SK-N-SH treated with all-trans-retinoic acid at 6 μM for 48 hours (cell line): ENCODE measurements around the gene MFRP.

Source experiments
- ARNTL ChIP-seq: fragments of 450-650 bp; formaldehyde crosslinking; IDR thresholded peaks from 2 replicates; pipeline ENCODE4 v1.5.0; 2020; ENCODE audit warnings: low read depth, mild to moderate bottlenecking, moderate library complexity, borderline replicate concordance
- BACH2 ChIP-seq: fragments of 250-450 bp; sonication (Bioruptor Pico); IDR thresholded peaks from 2 replicates; pipeline ENCODE4 v1.9.0; 2021; ENCODE audit warnings: mild to moderate bottlenecking, borderline replicate concordance
- GLIS3 ChIP-seq: fragments of 250-450 bp; sonication (Bioruptor Pico); IDR thresholded peaks from 2 replicates; pipeline ENCODE4 v1.5.0; 2020; ENCODE audit warnings: mild to moderate bottlenecking, moderate library complexity
- OSR1 ChIP-seq: fragments of 250-450 bp; sonication (Bioruptor Pico); IDR thresholded peaks from 2 replicates; pipeline ENCODE4 v1.8.0; 2022; ENCODE audit warnings: moderate library complexity, mild to moderate bottlenecking, inconsistent platforms
- SNAI2 ChIP-seq: fragments of 250-450 bp; sonication (Bioruptor Pico); IDR thresholded peaks from 2 replicates; pipeline ENCODE4 v1.5.0; 2020; ENCODE audit warnings: mild to moderate bottlenecking, moderate library complexity
- TCF4 ChIP-seq: fragments of 250-450 bp; sonication (Bioruptor Pico); IDR thresholded peaks from 2 replicates; pipeline ENCODE4 v1.8.0; 2021; ENCODE audit warnings: mild to moderate bottlenecking, moderate library complexity, borderline replicate concordance
- ZFP3 ChIP-seq: fragments of 250-450 bp; sonication (Bioruptor Pico); IDR thresholded peaks from 2 replicates; pipeline ENCODE4 v1.5.0; 2020; ENCODE audit warnings: mild to moderate bottlenecking, moderate library complexity
- ZNF565 ChIP-seq: fragments of 450-650 bp; formaldehyde crosslinking; conservative IDR thresholded peaks from 2 replicates; pipeline ENCODE4 v1.5.0; 2020; ENCODE audit warnings: low read depth, mild to moderate bottlenecking, moderate library complexity
- TF ChIP-seq, protein P1 (sequence below): fragments of 250-450 bp; sonication (Bioruptor Pico); IDR thresholded peaks from 2 replicates; pipeline ENCODE4 v1.5.1; 2020; ENCODE audit warnings: low read depth, mild to moderate bottlenecking, moderate library complexity
- TF ChIP-seq, protein P2 (sequence below): fragments of 250-450 bp; sonication (Bioruptor Pico); IDR thresholded peaks from 2 replicates; pipeline ENCODE4 v1.5.0; 2020; ENCODE audit warnings: mild to moderate bottlenecking, moderate library complexity
- TF ChIP-seq, protein P3 (sequence below): fragments of 250-450 bp; sonication (Bioruptor Pico); IDR thresholded peaks from 2 replicates; pipeline ENCODE4 v1.8.0; 2020; ENCODE audit warnings: mild to moderate bottlenecking, moderate library complexity, borderline replicate concordance

DNA sequence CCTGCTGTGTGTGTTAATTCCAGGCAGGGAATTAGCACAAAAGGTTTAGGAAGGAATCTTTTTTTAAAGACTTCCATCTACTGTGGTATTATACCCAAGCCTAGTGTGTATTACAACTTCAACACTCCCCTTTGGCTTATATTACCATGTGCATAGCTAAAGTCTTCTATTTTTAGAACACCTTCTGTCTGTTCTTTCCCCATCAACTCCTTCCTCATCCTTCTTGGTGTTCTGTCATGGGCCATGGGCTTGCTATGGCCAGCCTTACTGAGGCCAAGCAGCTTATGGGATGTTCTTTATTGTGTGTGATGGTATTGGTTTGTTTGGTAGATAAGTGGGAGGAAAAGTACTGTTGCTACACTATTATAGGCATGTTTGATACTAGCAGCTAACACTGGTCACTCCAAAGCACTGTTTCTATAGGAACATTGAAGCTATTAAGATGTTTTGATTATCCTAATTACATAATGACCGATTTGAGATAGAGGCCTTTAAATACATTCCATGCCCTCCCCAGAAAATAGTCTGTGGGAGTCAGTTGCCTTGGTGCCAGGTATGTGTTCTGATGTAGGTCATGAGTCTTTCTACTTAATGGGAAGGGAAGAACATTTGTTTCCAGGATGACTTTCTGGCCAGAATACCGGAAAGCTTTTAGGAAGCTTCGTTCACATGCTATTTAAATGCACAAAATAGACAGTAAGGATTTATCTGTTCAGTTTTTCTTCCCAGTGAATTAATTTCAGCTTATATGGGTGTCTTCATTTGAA, 46.1 kb downstream of the MFRP start:
- TF ChIP-seq BACH2 (no peak), ZNF565 (CRISPR knock-in tag) (no peak), ZFP3 (CRISPR knock-in tag) (no peak), ARNTL (no peak), OSR1 (CRISPR knock-in tag) (no peak), TCF4 (no peak), GLIS3 (CRISPR knock-in tag) (no peak), SNAI2 (no peak)
- TF ChIP-seq, protein P1, sequence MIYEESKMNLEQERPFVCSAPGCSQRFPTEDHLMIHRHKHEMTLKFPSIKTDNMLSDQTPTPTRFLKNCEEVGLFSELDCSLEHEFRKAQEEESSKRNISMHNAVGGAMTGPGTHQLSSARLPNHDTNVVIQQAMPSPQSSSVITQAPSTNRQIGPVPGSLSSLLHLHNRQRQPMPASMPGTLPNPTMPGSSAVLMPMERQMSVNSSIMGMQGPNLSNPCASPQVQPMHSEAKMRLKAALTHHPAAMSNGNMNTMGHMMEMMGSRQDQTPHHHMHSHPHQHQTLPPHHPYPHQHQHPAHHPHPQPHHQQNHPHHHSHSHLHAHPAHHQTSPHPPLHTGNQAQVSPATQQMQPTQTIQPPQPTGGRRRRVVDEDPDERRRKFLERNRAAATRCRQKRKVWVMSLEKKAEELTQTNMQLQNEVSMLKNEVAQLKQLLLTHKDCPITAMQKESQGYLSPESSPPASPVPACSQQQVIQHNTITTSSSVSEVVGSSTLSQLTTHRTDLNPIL = no peak
- TF ChIP-seq, protein P2, sequence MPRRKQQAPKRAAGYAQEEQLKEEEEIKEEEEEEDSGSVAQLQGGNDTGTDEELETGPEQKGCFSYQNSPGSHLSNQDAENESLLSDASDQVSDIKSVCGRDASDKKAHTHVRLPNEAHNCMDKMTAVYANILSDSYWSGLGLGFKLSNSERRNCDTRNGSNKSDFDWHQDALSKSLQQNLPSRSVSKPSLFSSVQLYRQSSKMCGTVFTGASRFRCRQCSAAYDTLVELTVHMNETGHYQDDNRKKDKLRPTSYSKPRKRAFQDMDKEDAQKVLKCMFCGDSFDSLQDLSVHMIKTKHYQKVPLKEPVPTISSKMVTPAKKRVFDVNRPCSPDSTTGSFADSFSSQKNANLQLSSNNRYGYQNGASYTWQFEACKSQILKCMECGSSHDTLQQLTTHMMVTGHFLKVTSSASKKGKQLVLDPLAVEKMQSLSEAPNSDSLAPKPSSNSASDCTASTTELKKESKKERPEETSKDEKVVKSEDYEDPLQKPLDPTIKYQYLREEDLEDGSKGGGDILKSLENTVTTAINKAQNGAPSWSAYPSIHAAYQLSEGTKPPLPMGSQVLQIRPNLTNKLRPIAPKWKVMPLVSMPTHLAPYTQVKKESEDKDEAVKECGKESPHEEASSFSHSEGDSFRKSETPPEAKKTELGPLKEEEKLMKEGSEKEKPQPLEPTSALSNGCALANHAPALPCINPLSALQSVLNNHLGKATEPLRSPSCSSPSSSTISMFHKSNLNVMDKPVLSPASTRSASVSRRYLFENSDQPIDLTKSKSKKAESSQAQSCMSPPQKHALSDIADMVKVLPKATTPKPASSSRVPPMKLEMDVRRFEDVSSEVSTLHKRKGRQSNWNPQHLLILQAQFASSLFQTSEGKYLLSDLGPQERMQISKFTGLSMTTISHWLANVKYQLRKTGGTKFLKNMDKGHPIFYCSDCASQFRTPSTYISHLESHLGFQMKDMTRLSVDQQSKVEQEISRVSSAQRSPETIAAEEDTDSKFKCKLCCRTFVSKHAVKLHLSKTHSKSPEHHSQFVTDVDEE (CRISPR knock-in tag) = no peak
- TF ChIP-seq, protein P3, sequence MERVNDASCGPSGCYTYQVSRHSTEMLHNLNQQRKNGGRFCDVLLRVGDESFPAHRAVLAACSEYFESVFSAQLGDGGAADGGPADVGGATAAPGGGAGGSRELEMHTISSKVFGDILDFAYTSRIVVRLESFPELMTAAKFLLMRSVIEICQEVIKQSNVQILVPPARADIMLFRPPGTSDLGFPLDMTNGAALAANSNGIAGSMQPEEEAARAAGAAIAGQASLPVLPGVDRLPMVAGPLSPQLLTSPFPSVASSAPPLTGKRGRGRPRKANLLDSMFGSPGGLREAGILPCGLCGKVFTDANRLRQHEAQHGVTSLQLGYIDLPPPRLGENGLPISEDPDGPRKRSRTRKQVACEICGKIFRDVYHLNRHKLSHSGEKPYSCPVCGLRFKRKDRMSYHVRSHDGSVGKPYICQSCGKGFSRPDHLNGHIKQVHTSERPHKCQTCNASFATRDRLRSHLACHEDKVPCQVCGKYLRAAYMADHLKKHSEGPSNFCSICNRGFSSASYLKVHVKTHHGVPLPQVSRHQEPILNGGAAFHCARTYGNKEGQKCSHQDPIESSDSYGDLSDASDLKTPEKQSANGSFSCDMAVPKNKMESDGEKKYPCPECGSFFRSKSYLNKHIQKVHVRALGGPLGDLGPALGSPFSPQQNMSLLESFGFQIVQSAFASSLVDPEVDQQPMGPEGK = no peak
